ENCODE data around the gene PLCL1. TPM values are rescaled to one million over a fixed set of nuclear protein-coding genes. Genes with fewer than 3 reads are reported as not detected.
A peak's percentile ranks its signal among the peaks of the same experiment; 100 is the strongest.

Gene PLCL1
- total RNA-seq, 1 donor from 2014 or later = 14.3 TPM

GRCh38 chr2:198077477-198077876 is 273.1 kb downstream of the PLCL1 start:
- Histone ChIP-seq H3K9me3 (no peaks in the 10 kb centered on the region), H3K27ac (peak overlapping the region; percentile 53 to 64), H3K4me3 (no peak overlapping the region), H3K4me1 (peaks cover 0 to 9% of the 10 kb centered on the region in 2 donors), H3K36me3 (no peaks in the 10 kb centered on the region), H3K27me3 (no peaks in the 10 kb centered on the region)
- intact Hi-C loops (cut with DNase I) = loop anchor here (2.0 kb wide), 1 partner anchor 273 kb away; the partner anchor contains the start of gene PLCL1
- peak in 1 of 2 donors; percentile 76 for DNase-seq (ENCODE audit: low spot score in 2 of 2)
- TF ChIP-seq CTCF (IDR thresholded peaks at IDR 0.05) = no peak

GRCh38 chr2:198080879-198081765 is 276.7 kb downstream of the PLCL1 start:
- no peak for TF ChIP-seq CTCF (IDR thresholded peaks at IDR 0.05)
- intact Hi-C loops (cut with DNase I) = no loop called here
- no peak overlapping the region for H3K27ac ChIP-seq
- no peaks in the 10 kb centered on the region for H3K9me3 ChIP-seq
- no peak for DNase-seq (ENCODE audit: low spot score in 2 of 2)
- H3K36me3 ChIP-seq = peaks cover 0 to 6% of the 10 kb centered on the region in 2 donors
- H3K4me1 ChIP-seq = peaks cover 0 to 9% of the 10 kb centered on the region in 2 donors
- no peaks in the 10 kb centered on the region for H3K27me3 ChIP-seq
- no peak overlapping the region for H3K4me3 ChIP-seq

GRCh38 chr2:198084156-198084555 is 279.8 kb downstream of the PLCL1 start:
- H3K4me3 ChIP-seq = no peak overlapping the region
- H3K4me1 ChIP-seq = peaks cover 0 to under 1% of the 10 kb centered on the region in 2 donors
- H3K36me3 ChIP-seq = peaks cover 0 to 12% of the 10 kb centered on the region in 2 donors
- H3K9me3 ChIP-seq = no peaks in the 10 kb centered on the region
- H3K27me3 ChIP-seq = no peaks in the 10 kb centered on the region
- no peak overlapping the region for H3K27ac ChIP-seq
- intact Hi-C loops (cut with DNase I) = no loop called here
- no peak for TF ChIP-seq CTCF (IDR thresholded peaks at IDR 0.05)
- no peak for DNase-seq (ENCODE audit: low spot score in 2 of 2)

GRCh38 chr2:198096002-198096401 is 291.6 kb downstream of the PLCL1 start:
- H3K4me3 ChIP-seq = no peak overlapping the region
- no peaks in the 10 kb centered on the region for H3K9me3 ChIP-seq
- intact Hi-C loops (cut with DNase I) = no loop called here
- H3K27me3 ChIP-seq = no peaks in the 10 kb centered on the region
- H3K36me3 ChIP-seq = no peaks in the 10 kb centered on the region
- TF ChIP-seq CTCF (IDR thresholded peaks at IDR 0.05) = no peak
- H3K27ac ChIP-seq = no peak overlapping the region
- peaks cover 2 to 27% of the 10 kb centered on the region in 2 donors for H3K4me1 ChIP-seq
- DNase-seq (ENCODE audit: low spot score in 2 of 2) = no peak

GRCh38 chr2:198096965-198097364 is 292.6 kb downstream of the PLCL1 start:
- H3K4me1 ChIP-seq = peaks cover 2 to 31% of the 10 kb centered on the region in 2 donors
- TF ChIP-seq CTCF (IDR thresholded peaks at IDR 0.05) = no peak
- H3K9me3 ChIP-seq = no peaks in the 10 kb centered on the region
- intact Hi-C loops (cut with DNase I) = no loop called here
- H3K27me3 ChIP-seq = no peaks in the 10 kb centered on the region
- no peak overlapping the region for H3K27ac ChIP-seq
- no peak overlapping the region for H3K4me3 ChIP-seq
- no peak for DNase-seq (ENCODE audit: low spot score in 2 of 2)
- H3K36me3 ChIP-seq = no peaks in the 10 kb centered on the region
